GM12873 (cell line): ENCODE results near the gene ZNF385D.

Experiments
- CTCF ChIP-seq: IDR thresholded peaks from 2 replicates; pipeline ENCODE4 v1.5.1; 2012; ENCODE audit warnings: low read depth, mild to moderate bottlenecking, moderate library complexity, low read length, control low read depth; ENCODE audit not compliant: insufficient read depth; ENCODE audit errors: missing control alignments

ZNF385D gene

GRCh38 chr3:21673393-21673792 lies 77.6 kb downstream of the ZNF385D start:
- no peak for TF ChIP-seq CTCF

GRCh38 chr3:21672303-21672702 lies 78.7 kb downstream of the ZNF385D start:
- TF ChIP-seq CTCF, result no peak

GRCh38 chr3:21670386-21670785 lies 80.6 kb downstream of the ZNF385D start:
- no peak for TF ChIP-seq CTCF

GRCh38 chr3:21668012-21668411 lies 83.0 kb downstream of the ZNF385D start:
- TF ChIP-seq CTCF, result no peak

- no peak for TF ChIP-seq CTCF
Observed at GRCh38 chr3:21665444-21666100, 85.4 kb downstream of the ZNF385D start.

DNA sequence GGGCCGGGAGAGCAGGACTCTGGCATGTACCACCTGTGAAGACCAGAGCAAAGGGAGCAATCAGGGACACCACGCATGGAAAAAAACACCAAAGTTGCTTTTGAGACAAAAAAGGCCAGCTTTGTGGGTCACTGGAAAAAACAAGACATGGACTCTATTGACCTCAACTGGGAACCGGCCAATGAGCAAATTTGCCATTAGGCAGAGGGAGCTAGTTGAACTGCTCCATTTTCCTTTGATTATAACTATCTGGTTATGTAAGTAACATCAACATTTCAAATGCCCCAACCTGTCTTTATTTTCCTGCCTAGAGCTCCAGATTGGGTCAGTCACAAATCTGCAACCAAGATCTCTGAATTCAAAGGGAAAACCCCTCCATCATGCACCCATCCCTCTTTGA lies 86.0 kb downstream of the ZNF385D start:
- TF ChIP-seq CTCF, result no peak

GRCh38 chr3:21662403-21662802 lies 88.6 kb downstream of the ZNF385D start:
- TF ChIP-seq CTCF, result no peak
